Esophagus (tissue), 2 donors: ENCODE measurements around the gene CP. TPM values are rescaled to one million over a fixed set of nuclear protein-coding genes. Genes with fewer than 3 reads are reported as not detected.

ENCODE experiments used
- H3K27ac ChIP-seq, 2 donors: one replicate each; pipeline ENCODE4 v1.5.1; 2013; ENCODE audit warnings: low read depth in 2 of 2, mild to moderate bottlenecking in 2 of 2, inconsistent platforms in 1 of 2, low read length in 1 of 2, moderate library complexity in 1 of 2
- H3K27me3 ChIP-seq, 2 donors: one replicate each; pipeline ENCODE4 v1.6.1; 2013; ENCODE audit warnings: low read length in 2 of 2, control low read depth in 1 of 2, mild to moderate bottlenecking in 1 of 2; ENCODE audit not compliant: insufficient read depth in 2 of 2, control insufficient read depth in 1 of 2
- H3K36me3 ChIP-seq, 2 donors: one replicate each; pipeline ENCODE4 v1.6.1; 2013; ENCODE audit warnings: low read length in 1 of 2; ENCODE audit not compliant: control insufficient read depth in 2 of 2, insufficient read depth in 2 of 2
- H3K4me1 ChIP-seq, 2 donors: one replicate each; pipeline ENCODE4 v1.6.1; 2013; ENCODE audit warnings: low read length in 1 of 2; ENCODE audit not compliant: control insufficient read depth in 2 of 2, insufficient read depth in 2 of 2
- H3K4me3 ChIP-seq, 2 donors: one replicate each; pipeline ENCODE4 v1.5.1; 2013; ENCODE audit warnings: low read length in 2 of 2, mild to moderate bottlenecking in 2 of 2, low read depth in 1 of 2, moderate library complexity in 1 of 2
- H3K9me3 ChIP-seq, 2 donors: one replicate each; pipeline ENCODE4 v1.6.1; 2013; ENCODE audit warnings: mild to moderate bottlenecking in 2 of 2, low read depth in 1 of 2, low read length in 1 of 2, moderate library complexity in 1 of 2; ENCODE audit not compliant: control insufficient read depth in 2 of 2, insufficient read depth in 1 of 2
- WGBS, 2 donors: extraction: QIAGEN DNeasy Blood & Tissue Kit; methylation state at CpG; one replicate each; pipeline ENCODE4 v1.1.7; 2013; 5-methylcytosine and 5-hydroxymethylcytosine counted together
- polyA plus RNA-seq, 2 donors: library from polyadenylated mRNA; stranded (reverse); fragments of 200-250 nt; gene quantifications; one replicate each; pipeline ENCODE4 v1.2.3, GENCODE V29; 2013
- donor health status: healthy with polysubstance abuse.
- donor health status: Bipolar disorder and iron deficiency.

CP gene
- polyA plus RNA-seq = 1 to 10 TPM in 1 of 2 donors, under 1 TPM in 1; 0.57 to 2.2 TPM

GRCh38 chr3:149221783-149222517, at the start of gene CP:
Gene CP (minus strand): TSS chr3:149221829. CDS start chr3:149221792, 37 bp downstream.
- WGBS, 2 donors = 41 to 44% methylated on average over 3 of the region's 3 CpGs
- Histone ChIP-seq H3K36me3 (no peaks in the 10 kb centered on the region), H3K9me3 (no peaks in the 10 kb centered on the region), H3K27me3 (no peaks in the 10 kb centered on the region), H3K27ac (no peak within 1 kb of the TSS), H3K4me1 (no peaks in the 10 kb centered on the region), H3K4me3 (no peak within 1 kb of the TSS)

GRCh38 chr3:149270180-149270579, 48.6 kb upstream of the CP start:
- H3K27ac ChIP-seq = no peak overlapping the region
- no peaks in the 10 kb centered on the region for H3K36me3 ChIP-seq
- 56 to 65% methylated on average over 2 of the region's 2 CpGs for WGBS, 2 donors
- H3K9me3 ChIP-seq = no peaks in the 10 kb centered on the region
- H3K4me3 ChIP-seq = no peak overlapping the region
- H3K27me3 ChIP-seq = no peaks in the 10 kb centered on the region
- H3K4me1 ChIP-seq = no peaks in the 10 kb centered on the region

GRCh38 chr3:149269687-149270086, 48.1 kb upstream of the CP start:
- H3K36me3 ChIP-seq = no peaks in the 10 kb centered on the region
- no peaks in the 10 kb centered on the region for H3K27me3 ChIP-seq
- H3K4me1 ChIP-seq = no peaks in the 10 kb centered on the region
- no peak overlapping the region for H3K27ac ChIP-seq
- no peaks in the 10 kb centered on the region for H3K9me3 ChIP-seq
- no peak overlapping the region for H3K4me3 ChIP-seq
- 88 to 97% methylated on average over 7 of the region's 7 CpGs for WGBS, 2 donors

GRCh38 chr3:149267565-149267964, 45.9 kb upstream of the CP start:
- Histone ChIP-seq H3K27me3 (no peaks in the 10 kb centered on the region), H3K9me3 (no peaks in the 10 kb centered on the region), H3K27ac (no peak overlapping the region), H3K4me1 (no peaks in the 10 kb centered on the region), H3K36me3 (no peaks in the 10 kb centered on the region), H3K4me3 (no peak overlapping the region)
- 63 to 72% methylated on average over 6 of the region's 6 CpGs for WGBS, 2 donors

GRCh38 chr3:149266736-149267135, 45.1 kb upstream of the CP start:
- H3K27me3 ChIP-seq = no peaks in the 10 kb centered on the region
- no peaks in the 10 kb centered on the region for H3K36me3 ChIP-seq

GRCh38 chr3:149263856-149264255, 42.2 kb upstream of the CP start:
- 90 to 97% methylated on average over 1 of the region's 1 CpG for WGBS, 2 donors
- no peaks in the 10 kb centered on the region for H3K9me3 ChIP-seq
- no peak overlapping the region for H3K4me3 ChIP-seq
- peaks cover 0 to 7% of the 10 kb centered on the region in 2 donors for H3K4me1 ChIP-seq
- no peak overlapping the region for H3K27ac ChIP-seq
- no peaks in the 10 kb centered on the region for H3K27me3 ChIP-seq
- no peaks in the 10 kb centered on the region for H3K36me3 ChIP-seq

More at GRCh38 chr3:149266736-149267135, 45.1 kb upstream of the CP start:
- Histone ChIP-seq H3K27ac (no peak overlapping the region), H3K9me3 (no peaks in the 10 kb centered on the region), H3K4me3 (no peak overlapping the region), H3K4me1 (no peaks in the 10 kb centered on the region)

- Histone ChIP-seq H3K4me1 (peaks cover 0 to 7% of the 10 kb centered on the region in 2 donors), H3K27ac (no peak overlapping the region), H3K4me3 (no peak overlapping the region), H3K36me3 (no peaks in the 10 kb centered on the region), H3K27me3 (no peaks in the 10 kb centered on the region), H3K9me3 (no peaks in the 10 kb centered on the region)
- 93 to 95% methylated on average over 4 of the region's 4 CpGs for WGBS, 2 donors
These were observed 37.1 kb upstream of the CP start for GRCh38 chr3:149258714-149259113.

GRCh38 chr3:149258298-149258697, 36.7 kb upstream of the CP start:
- Histone ChIP-seq H3K9me3 (no peaks in the 10 kb centered on the region), H3K27ac (no peak overlapping the region), H3K4me3 (no peak overlapping the region), H3K4me1 (peaks cover 0 to 7% of the 10 kb centered on the region in 2 donors), H3K36me3 (no peaks in the 10 kb centered on the region), H3K27me3 (no peaks in the 10 kb centered on the region)
- WGBS, 2 donors = 76 to 78% methylated on average over 3 of the region's 3 CpGs

- Histone ChIP-seq H3K27ac (no peak overlapping the region), H3K4me3 (no peak overlapping the region), H3K27me3 (no peaks in the 10 kb centered on the region), H3K36me3 (no peaks in the 10 kb centered on the region), H3K9me3 (no peaks in the 10 kb centered on the region), H3K4me1 (no peaks in the 10 kb centered on the region)
- WGBS, 2 donors = 85 to 88% methylated on average over 2 of the region's 2 CpGs
These were observed 30.6 kb upstream of the CP start for GRCh38 chr3:149252272-149252671.

GRCh38 chr3:149251186-149251585, 29.6 kb upstream of the CP start:
- no peaks in the 10 kb centered on the region for H3K4me1 ChIP-seq
- H3K27me3 ChIP-seq = no peaks in the 10 kb centered on the region
- no peaks in the 10 kb centered on the region for H3K36me3 ChIP-seq
- H3K4me3 ChIP-seq = no peak overlapping the region
- 61 to 63% methylated on average over 3 of the region's 3 CpGs for WGBS, 2 donors
- no peak overlapping the region for H3K27ac ChIP-seq
- no peaks in the 10 kb centered on the region for H3K9me3 ChIP-seq
